Measurements from ENCODE around the gene PHACTR2. TPM values are rescaled to one million over a fixed set of nuclear protein-coding genes. Genes with fewer than 3 reads are reported as not detected.
"Not testable (repeated sequence)": the region's sequence is repeated elsewhere in the genome, so short reads cannot be mapped to it uniquely, and the experiment has no call there.

PHACTR2 gene
- total and polyA plus RNA-seq, 8 donors, result 3.0 to 126 (median 33.9) TPM

GRCh38 chr6:143863771-143864170 is 186.0 kb downstream of the PHACTR2 start:
- peak overlapping the region in 3 of 5 donors; percentile 10 to 31 (median 21) for H3K27ac ChIP-seq
- intact Hi-C loops (cut with DNase I; ENCODE audit: low total_unique reads), result no loop called here

GRCh38 chr6:143864234-143864633 is 186.5 kb downstream of the PHACTR2 start, which contains the start of gene ZC2HC1B:
Gene ZC2HC1B (plus strand): TSS chr6:143864474. CDS start chr6:143864540, 66 bp downstream.
- Histone ChIP-seq H3K27ac (peak within 1 kb of the TSS in 3 of 5 donors; percentile 11 to 31 (median 21)), H3K4me1 (peaks cover 0 to 17% (median 0%) of the 10 kb centered on the region in 4 donors), H3K36me3 (peaks cover 27 to 70% (median 66%) of the 10 kb centered on the region in 4 donors), H3K9me3 (no peaks in the 10 kb centered on the region), H3K27me3 (no peaks in the 10 kb centered on the region), H3K4me3 (no peak within 1 kb of the TSS)
- 56 to 85% (median 82%) methylated on average over 1 of the region's 1 CpG for WGBS, 5 donors
- no peak for DNase-seq
- TF ChIP-seq EP300 (IDR thresholded peaks at IDR 0.05), result no peak
- TF ChIP-seq POLR2A (IDR thresholded peaks at IDR 0.05), result no peak
- TF ChIP-seq CTCF (IDR thresholded peaks at IDR 0.05), result no peak
- TF ChIP-seq POLR2AphosphoS5 (IDR thresholded peaks at IDR 0.05), result no peak
- intact Hi-C loops (cut with DNase I; ENCODE audit: low total_unique reads), result no loop called here

More at GRCh38 chr6:143863771-143864170, 186.0 kb downstream of the PHACTR2 start:
- Histone ChIP-seq H3K4me3 (no peak overlapping the region), H3K36me3 (peaks cover 32 to 74% (median 70%) of the 10 kb centered on the region in 4 donors), H3K27me3 (no peaks in the 10 kb centered on the region), H3K4me1 (peaks cover 0 to 17% (median 0%) of the 10 kb centered on the region in 4 donors), H3K9me3 (no peaks in the 10 kb centered on the region)
- 67 to 88% (median 86%) methylated on average over 2 of the region's 2 CpGs for WGBS, 5 donors
- DNase-seq, result peak in 1 of 2 donors; percentile 53
- no peak for TF ChIP-seq POLR2A (IDR thresholded peaks at IDR 0.05)
- TF ChIP-seq EP300 (IDR thresholded peaks at IDR 0.05), result no peak
- TF ChIP-seq CTCF (IDR thresholded peaks at IDR 0.05), result no peak
- no peak for TF ChIP-seq POLR2AphosphoS5 (IDR thresholded peaks at IDR 0.05)

- no peak overlapping the region for H3K27ac ChIP-seq
- H3K36me3 ChIP-seq, result peaks cover under 1 to 40% (median 36%) of the 10 kb centered on the region in 4 donors
- no peak for DNase-seq
- H3K9me3 ChIP-seq, result no peaks in the 10 kb centered on the region
- TF ChIP-seq EP300 (IDR thresholded peaks at IDR 0.05), result no peak
- TF ChIP-seq CTCF (IDR thresholded peaks at IDR 0.05), result no peak
- TF ChIP-seq POLR2A (IDR thresholded peaks at IDR 0.05), result no peak
- no peak for TF ChIP-seq POLR2AphosphoS5 (IDR thresholded peaks at IDR 0.05)
- H3K4me1 ChIP-seq, result peaks cover 0 to 17% (median 0%) of the 10 kb centered on the region in 4 donors
- intact Hi-C loops (cut with DNase I; ENCODE audit: low total_unique reads), result no loop called here
- no peaks in the 10 kb centered on the region for H3K27me3 ChIP-seq
- H3K4me3 ChIP-seq, result no peak overlapping the region
These were observed 189.5 kb downstream of the PHACTR2 start for GRCh38 chr6:143867236-143867635.

- WGBS, 5 donors, result 85 to 88% (median 87%) methylated on average over 3 of the region's 3 CpGs
- intact Hi-C loops (cut with DNase I; ENCODE audit: low total_unique reads); H3K27me3 ChIP-seq: not testable (repeated sequence)
These were observed 191.0 kb downstream of the PHACTR2 start for GRCh38 chr6:143868808-143869207.

GRCh38 chr6:143871202-143871730 is 193.5 kb downstream of the PHACTR2 start:
- H3K4me3 ChIP-seq; H3K27ac ChIP-seq; intact Hi-C loops (cut with DNase I; ENCODE audit: low total_unique reads); H3K36me3 ChIP-seq; H3K27me3 ChIP-seq; DNase-seq; H3K4me1 ChIP-seq: not testable (repeated sequence)
- WGBS, 5 donors, result 88 to 96% (median 94%) methylated on average over 1 of the region's 1 CpG
- H3K9me3 ChIP-seq, result peaks cover 0 to 14% (median 3%) of the 10 kb centered on the region in 4 donors

More at GRCh38 chr6:143868808-143869207, 191.0 kb downstream of the PHACTR2 start:
- H3K27ac ChIP-seq, H3K9me3 ChIP-seq, DNase-seq, H3K4me1 ChIP-seq, H3K4me3 ChIP-seq: not testable (repeated sequence)
- peaks cover 0 to 24% (median 20%) of the 10 kb centered on the region in 4 donors for H3K36me3 ChIP-seq
